SKM-1 (cell line): ENCODE data around the gene RNF207.

ENCODE experiments used
- DNase-seq: peaks from one replicate; lab custom pipeline; 2025; ENCODE audit not compliant: unreplicated experiment; lab: John Stamatoyannopoulos, UW

The RNF207 gene

DNA sequence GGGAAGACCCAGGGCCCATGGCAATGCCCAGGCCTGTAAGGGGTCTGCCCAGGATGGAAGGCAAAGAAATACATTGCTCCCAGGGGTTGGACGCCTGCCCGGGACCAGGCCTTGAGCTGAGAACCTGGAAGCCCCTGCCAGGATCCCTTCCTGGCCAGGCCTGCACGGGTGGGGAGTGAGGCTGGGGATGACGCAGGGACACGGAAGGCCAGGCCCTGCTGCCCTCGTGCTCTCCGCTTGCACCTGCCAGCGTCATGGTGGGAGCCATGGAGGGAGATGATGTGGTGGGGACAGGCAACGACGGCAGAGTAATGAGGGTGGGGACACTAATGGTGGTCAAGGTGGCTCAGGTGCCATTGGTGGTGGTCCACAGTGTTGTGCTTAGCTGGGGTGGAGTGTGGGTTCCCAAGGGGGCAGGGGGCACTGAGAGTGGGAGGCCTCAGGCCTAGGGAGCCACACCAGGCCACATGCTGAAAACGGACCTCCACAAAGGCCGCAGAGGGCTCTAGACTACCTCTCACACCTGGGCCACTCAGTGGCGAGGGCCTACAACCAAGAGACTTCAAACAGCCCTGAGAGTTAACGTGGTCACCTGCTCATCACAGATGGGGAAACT, 42.4 kb downstream of the RNF207 start:
- no peak for DNase-seq

- no peak for DNase-seq
Measured at GRCh38 chr1:6248932-6249738, 43.2 kb downstream of the RNF207 start.

DNA sequence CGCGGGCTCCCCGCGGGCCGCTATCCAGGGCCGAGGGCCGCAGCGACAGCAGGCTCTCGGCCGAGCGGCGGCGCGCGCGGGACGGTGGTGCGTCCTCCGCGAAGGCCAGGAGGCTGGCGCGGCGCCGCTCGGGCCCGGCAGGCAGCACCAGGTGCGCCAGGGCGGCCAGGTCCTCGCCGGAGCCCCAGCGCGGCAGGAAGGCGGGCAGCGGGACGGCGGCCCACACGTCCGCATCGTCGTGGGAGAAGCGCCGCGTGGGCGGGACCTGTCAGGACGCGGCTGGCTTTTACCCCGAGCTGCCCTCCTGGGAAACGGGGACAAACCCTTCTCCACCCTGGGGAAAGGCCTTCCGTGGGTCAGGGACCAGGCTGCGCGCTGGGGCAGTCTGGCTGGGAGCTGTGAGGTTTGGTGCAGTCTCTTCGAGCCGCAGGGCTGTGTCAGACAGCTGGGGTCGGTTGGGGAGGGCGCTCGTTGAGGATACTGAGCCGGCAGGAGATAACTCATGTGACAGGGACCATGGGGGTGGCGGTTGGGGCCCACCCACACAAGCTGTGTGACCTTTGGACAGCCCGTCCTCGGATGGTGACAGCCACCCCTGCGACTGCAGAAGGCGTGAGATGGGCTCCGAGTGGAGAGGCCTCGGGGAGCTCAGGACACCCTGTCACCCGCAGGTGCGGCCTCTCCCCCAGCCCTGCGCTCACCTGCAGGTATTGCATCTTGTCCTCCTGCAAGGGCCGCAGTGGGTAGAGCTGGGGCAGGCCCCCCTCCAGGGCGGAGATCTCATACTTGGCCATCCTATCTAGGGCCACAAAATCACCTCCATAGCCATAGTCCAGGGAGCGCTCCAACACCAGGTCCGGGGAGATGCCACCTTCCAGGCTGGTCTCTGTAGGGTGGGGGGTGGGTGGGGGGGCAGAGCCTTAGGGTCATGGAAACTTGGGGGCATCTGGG, 44.1 kb downstream of the RNF207 start:
- DNase-seq, result no peak

- DNase-seq, result no peak
Measured at GRCh38 chr1:6251233-6251632, 45.3 kb downstream of the RNF207 start.

- no peak for DNase-seq
Measured at GRCh38 chr1:6251681-6252373, 45.9 kb downstream of the RNF207 start.

GRCh38 chr1:6252374-6252710, 46.4 kb downstream of the RNF207 start:
- DNase-seq, result no peak

DNA sequence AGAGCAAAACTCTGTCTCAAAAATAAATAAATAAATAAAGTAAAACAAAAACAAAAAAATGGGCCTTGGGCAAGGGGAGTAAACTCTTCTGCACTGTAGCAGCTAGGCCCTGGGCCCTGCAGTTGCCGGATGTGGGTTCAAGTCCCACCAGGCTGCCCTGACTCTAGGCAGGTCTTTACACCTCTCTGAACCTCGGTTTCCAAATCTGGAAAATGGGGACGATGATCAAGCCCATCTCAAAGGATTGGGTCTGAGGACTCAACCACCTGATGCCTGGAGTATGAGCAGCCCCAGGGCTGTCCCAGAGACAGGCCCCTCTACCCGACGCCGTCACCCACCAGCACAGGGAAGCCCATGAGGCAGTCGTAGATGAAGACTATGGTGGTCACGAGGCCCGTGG, 47.5 kb downstream of the RNF207 start:
- no peak for DNase-seq

DNA sequence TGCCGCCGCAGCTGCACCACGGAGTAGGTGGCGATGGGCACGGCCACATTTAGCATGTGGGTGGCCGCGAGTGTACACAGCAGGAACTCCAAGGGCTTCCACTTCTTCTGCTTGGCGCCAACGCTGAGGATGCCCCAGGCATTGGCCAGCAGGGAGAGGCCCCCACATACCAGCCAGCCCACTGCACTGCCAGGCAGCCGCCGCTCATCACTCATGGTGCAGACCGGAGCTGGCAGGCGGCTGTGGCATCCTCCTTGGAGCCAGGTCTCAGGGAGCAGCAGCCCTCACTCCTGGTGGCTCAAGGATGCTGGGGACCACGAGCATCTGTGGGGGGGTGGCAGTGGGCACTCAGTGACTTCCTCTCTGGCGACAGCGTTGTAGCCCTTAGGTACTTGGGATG, 48.8 kb downstream of the RNF207 start:
- no peak for DNase-seq

DNA sequence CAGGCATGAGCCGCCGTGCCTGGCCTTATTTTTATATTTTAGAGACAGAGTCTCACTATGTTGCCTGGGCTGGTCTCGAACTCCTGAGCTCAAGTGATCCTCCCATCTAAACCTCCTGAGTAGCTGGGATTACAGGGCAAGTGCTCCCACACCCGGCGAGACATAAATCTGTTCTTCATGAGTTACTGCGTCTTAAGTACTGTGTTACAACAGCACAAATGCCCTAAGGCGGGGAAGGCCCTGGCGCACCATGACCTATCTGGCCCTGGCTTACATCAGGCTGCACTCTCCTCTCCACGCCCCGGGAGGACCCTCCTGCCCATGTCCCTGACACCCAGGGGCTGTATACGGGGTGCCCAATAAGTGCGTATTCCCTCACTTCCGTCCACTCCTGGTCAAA, 50.7 kb downstream of the RNF207 start:
- no peak for DNase-seq

DNA sequence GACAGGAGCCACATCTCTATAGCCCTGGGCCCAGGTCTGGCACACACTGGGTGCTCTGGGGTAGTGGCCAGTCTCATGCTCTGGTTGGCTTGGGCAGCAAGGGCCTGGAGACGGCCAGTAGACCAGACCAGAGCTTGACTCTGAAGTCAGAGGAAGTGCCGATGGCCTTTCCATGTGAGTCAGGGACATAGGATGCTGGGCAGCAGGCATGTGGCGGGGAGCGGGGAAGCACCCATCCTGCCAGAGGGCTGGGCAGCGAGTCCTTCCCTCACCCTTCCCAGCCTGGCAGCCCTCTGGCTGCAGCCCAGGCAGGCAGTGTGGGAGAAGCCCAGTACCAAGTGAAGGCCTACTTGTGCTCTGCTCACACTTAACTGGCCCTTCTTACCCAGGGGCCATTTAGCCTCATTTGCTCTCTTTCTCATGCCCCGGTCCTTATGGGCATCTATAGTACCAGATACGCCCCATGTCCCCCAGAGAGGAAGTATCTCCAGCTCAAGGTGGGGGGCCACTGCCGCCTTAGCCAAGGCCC, 51.7 kb downstream of the RNF207 start:
- no peak for DNase-seq

GRCh38 chr1:6258675-6259074, 52.8 kb downstream of the RNF207 start:
- no peak for DNase-seq

- DNase-seq, result peak; percentile 17
Measured at GRCh38 chr1:6259491-6260362, 53.8 kb downstream of the RNF207 start.

- DNase-seq, result no peak
Measured at GRCh38 chr1:6260433-6260934, 54.6 kb downstream of the RNF207 start.

DNA sequence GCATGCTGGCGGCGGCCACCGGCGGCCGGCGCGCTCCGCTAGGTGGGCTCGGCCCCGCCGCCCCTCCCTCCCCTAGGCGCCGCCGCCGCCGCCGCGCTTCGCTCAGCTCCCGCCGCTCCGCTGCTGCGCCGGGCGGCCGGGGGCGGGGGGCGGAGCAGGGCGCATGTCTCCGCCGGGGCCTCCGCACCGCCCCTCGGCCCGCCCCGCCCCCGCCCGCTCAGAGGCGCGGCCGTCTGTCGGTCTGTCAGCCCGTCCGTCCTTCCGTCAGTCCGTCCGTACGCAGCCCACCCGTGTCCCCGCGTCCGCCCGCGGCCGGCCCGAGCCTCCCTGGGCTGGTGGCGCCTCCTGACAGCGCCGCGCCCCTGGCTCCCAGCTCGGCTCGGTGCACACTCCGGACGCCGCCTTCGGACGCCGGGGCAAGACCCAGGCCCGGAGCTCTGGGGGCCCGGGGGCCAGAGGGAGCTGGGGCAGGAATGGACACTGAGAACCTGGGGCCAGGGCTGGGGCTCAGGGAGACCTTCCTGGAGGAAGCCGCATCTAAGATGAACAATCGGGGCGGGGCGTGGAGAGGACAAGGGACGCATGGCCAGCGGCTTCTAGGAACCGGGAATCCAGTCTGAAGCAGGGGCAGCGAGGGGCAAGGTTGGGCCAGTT, 55.2 kb downstream of the RNF207 start, which contains the start of gene GPR153:
Gene GPR153, minus strand, starts transcription at position 138 of the 654 bp plus-strand sequence. CDS start 6,193 bp downstream, outside the sequence.
- DNase-seq, result no peak

GRCh38 chr1:6261615-6261995, 55.7 kb downstream of the RNF207 start:
- DNase-seq, result no peak

GRCh38 chr1:6262555-6263420, 56.9 kb downstream of the RNF207 start:
- DNase-seq, result no peak

- no peak for DNase-seq
Measured at GRCh38 chr1:6263716-6264115, 57.8 kb downstream of the RNF207 start.

- DNase-seq, result no peak
Measured at GRCh38 chr1:6265151-6265550, 59.2 kb downstream of the RNF207 start.
